Measurements from ENCODE around the gene RAPSN.

RAPSN gene

DNA sequence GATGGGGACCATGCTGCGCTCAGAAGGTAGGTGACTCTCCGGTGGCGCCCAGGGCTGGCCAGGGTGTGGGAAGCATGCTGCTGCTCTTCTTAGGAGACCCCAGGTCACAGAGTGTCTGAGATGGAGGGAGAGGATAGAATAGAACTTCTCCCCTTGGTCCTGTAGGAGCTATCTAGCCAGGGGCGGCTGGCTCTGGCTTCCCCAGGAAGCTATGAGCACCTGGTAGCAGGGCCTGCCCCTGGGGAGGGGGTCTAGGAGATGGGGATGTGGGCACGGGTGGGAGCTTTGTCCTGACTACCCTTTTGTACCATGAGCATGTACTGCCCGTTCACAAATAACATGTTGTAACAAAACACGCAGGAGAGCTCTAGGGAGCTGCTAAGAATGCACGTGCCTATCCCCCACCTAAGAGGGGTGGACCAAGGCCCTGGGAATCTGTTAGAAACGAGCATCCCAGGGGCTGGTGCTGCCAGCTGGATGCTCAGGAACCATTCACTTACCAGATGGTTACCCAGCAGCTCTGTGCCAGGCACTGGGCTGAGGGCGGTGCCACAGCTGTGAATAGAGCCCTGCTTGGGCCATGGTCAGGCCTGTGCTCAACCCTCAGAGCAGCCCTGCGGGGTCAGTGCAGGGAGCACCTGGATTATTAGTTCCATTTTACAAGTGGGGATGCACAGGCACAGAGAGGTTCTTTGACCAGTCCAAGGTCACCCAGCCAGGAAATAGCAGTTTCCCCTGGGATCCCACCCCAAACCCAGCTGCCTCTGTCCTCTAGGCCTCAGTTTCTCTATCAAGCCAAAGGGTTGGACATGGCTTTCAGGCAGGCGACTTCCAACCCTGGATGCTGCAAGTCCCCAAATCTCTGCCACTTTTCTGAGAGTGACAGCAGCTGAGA lies 38.3 kb downstream of the RAPSN start:
- no peak for DNase-seq (ENCODE audit: low spot score)
- no peak overlapping the region for H3K23ac ChIP-seq (ENCODE audit: low read depth, low read length, poor library complexity)

DNA sequence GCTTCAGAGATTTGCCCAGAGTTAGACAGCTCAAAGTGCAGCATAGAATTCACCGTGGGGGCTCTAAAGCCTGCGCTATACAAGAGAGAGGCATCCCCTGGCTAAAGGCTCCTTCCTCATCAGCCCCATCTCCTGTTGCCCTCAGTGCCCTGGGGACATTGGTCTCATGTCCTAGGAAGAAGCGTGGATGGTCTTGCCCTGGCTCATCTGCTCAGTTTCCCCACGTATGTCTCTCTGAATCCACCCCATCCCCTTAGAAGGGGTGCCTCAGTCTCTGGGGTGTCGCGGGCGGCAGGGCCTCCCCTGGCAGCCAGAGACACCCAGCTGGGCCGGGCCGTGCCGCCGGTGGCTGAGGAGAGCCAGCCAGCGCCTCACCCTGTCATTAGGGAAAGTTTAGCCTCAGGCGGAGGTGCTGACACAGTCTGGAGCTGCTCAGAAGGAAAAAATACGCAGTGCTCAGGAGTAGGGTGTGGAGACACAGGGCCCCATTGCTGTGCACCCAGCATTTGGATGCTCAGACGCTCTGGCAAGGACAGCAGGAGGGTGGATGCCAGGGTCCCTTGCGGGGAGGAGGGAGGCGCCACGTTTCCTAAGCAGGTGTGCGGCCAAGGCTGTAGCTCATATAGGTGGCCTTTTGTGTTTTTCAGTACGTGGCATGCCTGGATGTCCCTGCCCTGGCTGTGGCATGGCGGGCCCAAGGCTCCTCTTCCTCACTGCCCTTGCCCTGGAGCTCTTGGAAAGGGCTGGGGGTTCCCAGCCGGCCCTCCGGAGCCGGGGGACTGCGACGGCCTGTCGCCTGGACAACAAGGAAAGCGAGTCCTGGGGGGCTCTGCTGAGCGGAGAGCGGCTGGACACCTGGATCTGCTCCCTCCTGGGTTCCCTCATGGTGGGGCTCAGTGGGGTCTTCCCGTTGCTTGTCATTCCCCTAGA lies 39.2 kb downstream of the RAPSN start:
- H3K14ac ChIP-seq (ENCODE audit: low read length), result no peak overlapping the region
- H2BK15ac ChIP-seq (ENCODE audit: low read length), result no peak overlapping the region
- no peak overlapping the region for H3K4ac ChIP-seq (ENCODE audit: low read length)
- no peak overlapping the region for H3K27ac ChIP-seq (replicated peaks; ENCODE audit: low read length)
- H4K91ac ChIP-seq (ENCODE audit: low read depth, low read length, poor library complexity), result no peak overlapping the region
- no peak overlapping the region for H2BK120ac ChIP-seq (ENCODE audit: low read depth, low read length)
- no peak overlapping the region for H3K23ac ChIP-seq (ENCODE audit: low read depth, low read length, poor library complexity)
- H2AFZ ChIP-seq (ENCODE audit: low read length), result no peak overlapping the region
- H3K4me2 ChIP-seq (ENCODE audit: insufficient read depth, low read length, poor library complexity, severe bottlenecking), result no peak overlapping the region
- no peak for DNase-seq (ENCODE audit: low spot score)
- peak overlapping the region in 1 of 2 donors; percentile 79 for H3K4me3 ChIP-seq (ENCODE audit: low read length in 2 of 2)
- WGBS, 2 donors (ENCODE audit: extremely low coverage in 2 of 2, insufficient read length in 2 of 2, insufficient replicate concordance in 1 of 2), result no CpG with 5 or more reads among the region's 31 CpGs
- H3K9me3 ChIP-seq (replicated peaks in 1 of 2; ENCODE audit: control insufficient read depth in 2 of 2, insufficient read depth in 1 of 2, low read depth in 1 of 2, low read length in 2 of 2), result no peaks in the 10 kb centered on the region
- no peaks in the 10 kb centered on the region for H3K79me1 ChIP-seq (ENCODE audit: low read depth, low read length)
- peak overlapping the region; percentile 94 for H3K9ac ChIP-seq (ENCODE audit: low read depth, low read length, poor library complexity)
- peaks cover 10 to 27% of the 10 kb centered on the region in 2 donors for H3K36me3 ChIP-seq (replicated peaks in 1 of 2; ENCODE audit: control insufficient read depth in 2 of 2, insufficient read depth in 2 of 2, low read length in 2 of 2)
- no peak overlapping the region for H4K8ac ChIP-seq (ENCODE audit: low read depth, low read length)
- no peak overlapping the region for H2BK5ac ChIP-seq (ENCODE audit: low read length)
- peaks cover 8 to 13% of the 10 kb centered on the region in 2 donors for H3K4me1 ChIP-seq (ENCODE audit: control insufficient read depth in 2 of 2, insufficient read depth in 1 of 2, low read depth in 1 of 2, low read length in 2 of 2)
- H3K18ac ChIP-seq (ENCODE audit: low read length), result no peak overlapping the region
- H2AK5ac ChIP-seq (ENCODE audit: low read depth, low read length), result peak overlapping the region; percentile 3
- no peak overlapping the region for H2BK12ac ChIP-seq (ENCODE audit: low read length)
- no peaks in the 10 kb centered on the region for H3K27me3 ChIP-seq (ENCODE audit: control insufficient read depth in 3 of 3, insufficient read depth in 3 of 3, low read depth in 1 of 3, low read length in 3 of 3)

More for the DNA sequence above, 38.3 kb downstream of the RAPSN start:
- no peaks in the 10 kb centered on the region for H3K9me3 ChIP-seq (replicated peaks in 1 of 2; ENCODE audit: control insufficient read depth in 2 of 2, insufficient read depth in 1 of 2, low read depth in 1 of 2, low read length in 2 of 2)
- H2AFZ ChIP-seq (ENCODE audit: low read length), result no peak overlapping the region
- no peak overlapping the region for H3K9ac ChIP-seq (ENCODE audit: low read depth, low read length, poor library complexity)
- H2BK120ac ChIP-seq (ENCODE audit: low read depth, low read length), result no peak overlapping the region
- H3K18ac ChIP-seq (ENCODE audit: low read length), result no peak overlapping the region
- H3K36me3 ChIP-seq (replicated peaks in 1 of 2; ENCODE audit: control insufficient read depth in 2 of 2, insufficient read depth in 2 of 2, low read length in 2 of 2), result peaks cover 14 to 35% of the 10 kb centered on the region in 2 donors
- no peak overlapping the region for H2BK15ac ChIP-seq (ENCODE audit: low read length)
- no peak overlapping the region for H4K91ac ChIP-seq (ENCODE audit: low read depth, low read length, poor library complexity)
- no peak overlapping the region for H3K27ac ChIP-seq (replicated peaks; ENCODE audit: low read length)
- WGBS, 2 donors (ENCODE audit: extremely low coverage in 2 of 2, insufficient read length in 2 of 2, insufficient replicate concordance in 1 of 2), result no CpG with 5 or more reads among the region's 12 CpGs
- H2BK5ac ChIP-seq (ENCODE audit: low read length), result no peak overlapping the region
- H2AK5ac ChIP-seq (ENCODE audit: low read depth, low read length), result no peak overlapping the region
- H3K14ac ChIP-seq (ENCODE audit: low read length), result no peak overlapping the region
- no peak overlapping the region for H2BK12ac ChIP-seq (ENCODE audit: low read length)
- peaks cover 8 to 13% of the 10 kb centered on the region in 2 donors for H3K4me1 ChIP-seq (ENCODE audit: control insufficient read depth in 2 of 2, insufficient read depth in 1 of 2, low read depth in 1 of 2, low read length in 2 of 2)
- peak overlapping the region in 1 of 2 donors; percentile 12 for H3K4me3 ChIP-seq (ENCODE audit: low read length in 2 of 2)
- no peaks in the 10 kb centered on the region for H3K79me1 ChIP-seq (ENCODE audit: low read depth, low read length)
- H3K4ac ChIP-seq (ENCODE audit: low read length), result no peak overlapping the region
- H3K4me2 ChIP-seq (ENCODE audit: insufficient read depth, low read length, poor library complexity, severe bottlenecking), result no peak overlapping the region
- no peak overlapping the region for H4K8ac ChIP-seq (ENCODE audit: low read depth, low read length)
- H3K27me3 ChIP-seq (ENCODE audit: control insufficient read depth in 3 of 3, insufficient read depth in 3 of 3, low read depth in 1 of 3, low read length in 3 of 3), result no peaks in the 10 kb centered on the region

DNA sequence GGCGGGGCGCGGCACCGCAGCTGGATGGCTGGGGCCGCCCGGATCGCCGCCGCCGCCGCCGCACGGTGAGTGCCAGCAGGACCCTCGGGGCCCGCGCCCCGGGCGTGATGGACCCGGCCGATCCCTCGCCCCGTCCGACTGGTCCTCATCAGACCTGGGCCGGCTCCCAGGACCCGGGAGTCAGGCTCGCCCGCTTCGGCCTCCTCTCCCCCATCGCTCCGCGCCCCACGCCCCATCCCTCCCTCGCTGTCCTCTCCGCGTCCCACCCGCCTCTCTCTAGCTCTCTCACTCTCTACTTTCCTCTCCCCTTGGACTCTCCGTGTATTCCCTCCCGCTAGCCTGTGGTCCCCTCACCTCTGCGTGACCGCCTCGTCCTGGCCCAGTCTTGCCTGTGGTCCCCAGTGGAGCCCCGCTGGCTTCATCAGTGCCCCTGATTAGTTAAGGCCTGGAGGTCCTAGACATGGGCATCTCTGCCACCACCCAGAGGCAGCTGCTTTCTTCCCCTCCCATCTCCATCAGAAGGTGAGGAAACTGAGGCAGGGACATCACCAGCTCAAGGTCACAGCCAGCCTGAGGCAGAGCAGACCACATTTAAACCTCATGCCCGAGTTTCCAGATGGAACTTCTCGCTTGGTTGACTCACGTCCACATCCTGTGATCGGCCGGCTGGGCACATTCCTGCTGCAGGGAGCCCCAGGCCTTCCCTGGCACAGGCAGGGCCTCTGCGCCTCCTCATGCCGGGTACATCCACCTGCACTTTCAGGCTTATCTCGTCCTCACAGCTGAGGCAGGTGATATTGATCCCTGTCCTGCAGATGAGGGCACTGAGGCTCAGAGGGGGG lies 40.1 kb downstream of the RAPSN start:
- H2BK12ac ChIP-seq (ENCODE audit: low read length), result no peak overlapping the region
- no peaks in the 10 kb centered on the region for H3K79me1 ChIP-seq (ENCODE audit: low read depth, low read length)
- no peak overlapping the region for H2BK15ac ChIP-seq (ENCODE audit: low read length)
- peak overlapping the region; percentile 74 for H3K4me2 ChIP-seq (ENCODE audit: insufficient read depth, low read length, poor library complexity, severe bottlenecking)
- DNase-seq (ENCODE audit: low spot score), result no peak
- no peaks in the 10 kb centered on the region for H3K27me3 ChIP-seq (ENCODE audit: control insufficient read depth in 3 of 3, insufficient read depth in 3 of 3, low read depth in 1 of 3, low read length in 3 of 3)
- no CpG with 5 or more reads among the region's 50 CpGs for WGBS, 2 donors (ENCODE audit: extremely low coverage in 2 of 2, insufficient read length in 2 of 2, insufficient replicate concordance in 1 of 2)
- H3K36me3 ChIP-seq (replicated peaks in 1 of 2; ENCODE audit: control insufficient read depth in 2 of 2, insufficient read depth in 2 of 2, low read length in 2 of 2), result peaks cover 8 to 19% of the 10 kb centered on the region in 2 donors
- H3K14ac ChIP-seq (ENCODE audit: low read length), result no peak overlapping the region
- peak overlapping the region; percentile 95 for H3K18ac ChIP-seq (ENCODE audit: low read length)
- no peak overlapping the region for H2BK120ac ChIP-seq (ENCODE audit: low read depth, low read length)
- H2AK5ac ChIP-seq (ENCODE audit: low read depth, low read length), result peak overlapping the region; percentile 81
- peaks cover 8 to 13% of the 10 kb centered on the region in 2 donors for H3K4me1 ChIP-seq (ENCODE audit: control insufficient read depth in 2 of 2, insufficient read depth in 1 of 2, low read depth in 1 of 2, low read length in 2 of 2)
- H3K9ac ChIP-seq (ENCODE audit: low read depth, low read length, poor library complexity), result peak overlapping the region; percentile 94
- no peak overlapping the region for H4K91ac ChIP-seq (ENCODE audit: low read depth, low read length, poor library complexity)
- H3K4me3 ChIP-seq (ENCODE audit: low read length in 2 of 2), result peak overlapping the region; percentile 79 to 89
- H2BK5ac ChIP-seq (ENCODE audit: low read length), result peak overlapping the region; percentile 72
- H3K23ac ChIP-seq (ENCODE audit: low read depth, low read length, poor library complexity), result peak overlapping the region; percentile 100
- peak overlapping the region; percentile 54 for H3K27ac ChIP-seq (replicated peaks; ENCODE audit: low read length)
- no peak overlapping the region for H3K4ac ChIP-seq (ENCODE audit: low read length)
- peak overlapping the region; percentile 90 for H2AFZ ChIP-seq (ENCODE audit: low read length)
- no peak overlapping the region for H4K8ac ChIP-seq (ENCODE audit: low read depth, low read length)
- H3K9me3 ChIP-seq (replicated peaks in 1 of 2; ENCODE audit: control insufficient read depth in 2 of 2, insufficient read depth in 1 of 2, low read depth in 1 of 2, low read length in 2 of 2), result no peaks in the 10 kb centered on the region
